Spinal cord (tissue), 10 donors: ENCODE data around the gene THSD4. TPM values are rescaled to one million over a fixed set of nuclear protein-coding genes. Genes with fewer than 3 reads are reported as not detected.

Experiments used
- DNase-seq, 6 donors: peaks; one replicate each; pipeline versions ENCODE4 v3.0.0 to v3.0.0-alpha.2; 2013 to 2015; ENCODE audit warnings: low spot score in 6 of 6, low read depth in 4 of 6
- H3K27ac ChIP-seq: one replicate; pipeline ENCODE4 v1.5.1; 2013; ENCODE audit warnings: low read depth, low read length, control low read depth
- H3K27me3 ChIP-seq: one replicate; pipeline ENCODE4 v1.6.1; 2013; ENCODE audit warnings: low read length; ENCODE audit not compliant: control insufficient read depth, insufficient read depth
- H3K36me3 ChIP-seq: one replicate; pipeline ENCODE4 v1.6.1; 2013; ENCODE audit warnings: low read length; ENCODE audit not compliant: control insufficient read depth, insufficient read depth
- H3K4me1 ChIP-seq: one replicate; pipeline ENCODE4 v1.6.1; 2013; ENCODE audit warnings: low read length; ENCODE audit not compliant: control insufficient read depth, insufficient read depth
- H3K4me3 ChIP-seq: one replicate; pipeline ENCODE4 v1.5.1; 2013; ENCODE audit warnings: low read depth, low read length, control low read depth
- H3K9me3 ChIP-seq: one replicate; pipeline ENCODE4 v1.6.1; 2013; ENCODE audit warnings: low read length; ENCODE audit not compliant: control insufficient read depth, insufficient read depth
- WGBS: methylation state at CpG from one replicate; pipeline ENCODE4 v1.1.5; 2013; ENCODE audit warnings: missing lambda C conversion rate; ENCODE audit not compliant: insufficient coverage; 5-methylcytosine and 5-hydroxymethylcytosine counted together
- polyA plus RNA-seq, 2 donors: library from polyadenylated mRNA; unstranded; fragments of 120-200 nt; gene quantifications; one replicate each; pipeline ENCODE4 v1.2.1, GENCODE V29; 2013; ENCODE audit not compliant: insufficient read length in 2 of 2
- total RNA-seq, 2 donors: library from RNA; depleted of rRNA in 1 of 2; stranded (reverse); fragments of 120-200 nt in 1 of 2; fragments of >200 nt in 1 of 2; gene quantifications; one replicate each; pipeline versions ENCODE4 v1.2.3 to v1.2.4, GENCODE V29; 2013 to 2014
- donor health status: healthy.

The THSD4 gene
- total and polyA plus RNA-seq, 4 donors: 18.2 to 127 (median 63.2) TPM

DNA sequence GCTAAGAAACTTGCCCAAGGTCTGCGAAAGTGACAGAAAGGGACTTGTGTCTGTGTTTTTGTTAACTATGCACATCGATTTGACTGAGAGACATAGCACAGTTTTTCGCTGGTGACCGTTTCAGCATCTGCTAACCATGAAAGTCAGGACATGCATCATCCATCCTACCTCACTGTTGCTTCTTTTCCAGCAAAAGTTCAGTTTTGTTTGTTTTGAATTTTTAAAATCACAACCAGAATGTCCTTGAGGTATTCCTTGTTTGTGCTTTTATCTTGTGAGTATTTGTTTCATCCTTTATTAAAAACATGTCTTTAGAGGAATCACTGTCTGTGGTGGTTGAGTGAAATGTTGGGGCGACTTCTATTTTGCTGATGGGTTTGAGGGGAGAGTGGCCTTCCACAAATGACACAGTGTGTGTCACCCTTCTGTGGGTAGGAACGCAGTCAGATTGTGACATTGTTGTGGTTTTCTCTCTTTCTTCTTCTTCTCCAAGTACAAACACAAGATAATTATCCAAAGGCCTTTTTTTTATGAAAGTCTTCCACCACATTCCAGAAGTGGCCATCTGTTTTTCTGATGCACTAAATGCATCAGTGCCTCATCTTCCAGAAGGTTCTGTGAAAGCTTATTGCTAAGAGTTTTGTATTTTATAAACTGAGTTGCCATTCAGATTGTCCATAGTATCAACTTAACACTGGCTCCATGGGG, 480.7 kb downstream of the THSD4 start:
- WGBS: no CpG with 5 or more reads among the region's 6 CpGs
- Histone ChIP-seq H3K4me1 (peaks cover 20% of the 10 kb centered on the region), H3K27me3 (no peaks in the 10 kb centered on the region), H3K9me3 (no peaks in the 10 kb centered on the region), H3K36me3 (no peaks in the 10 kb centered on the region), H3K4me3 (no peak overlapping the region), H3K27ac (peak overlapping the region; percentile 68)
- DNase-seq: no peak

DNA sequence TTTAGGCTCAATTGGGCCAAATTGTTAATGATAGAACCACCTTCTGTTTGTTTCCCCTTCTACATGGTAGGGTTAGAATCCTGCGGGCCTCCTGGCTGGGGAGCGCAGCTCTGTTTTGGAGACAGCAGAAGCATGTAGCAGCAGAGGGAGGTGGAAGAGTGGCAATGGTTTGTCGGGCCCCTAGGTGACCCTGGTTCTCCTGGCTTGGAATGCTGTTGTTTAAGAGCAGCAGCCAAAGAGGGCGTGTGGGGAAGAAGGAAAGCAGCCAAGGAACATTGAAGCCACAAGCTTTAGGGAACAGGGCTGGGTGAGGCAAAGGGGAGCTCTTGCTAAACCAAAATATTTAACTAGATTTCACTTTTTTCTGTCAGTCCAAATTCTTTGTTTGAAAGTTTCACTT, 481.4 kb downstream of the THSD4 start:
- 27% methylated on average over 4 of the region's 4 CpGs for WGBS
- Histone ChIP-seq H3K9me3 (no peaks in the 10 kb centered on the region), H3K36me3 (no peaks in the 10 kb centered on the region), H3K4me3 (no peak overlapping the region), H3K27me3 (no peaks in the 10 kb centered on the region), H3K27ac (peak overlapping the region; percentile 68), H3K4me1 (peaks cover 25% of the 10 kb centered on the region)
- peak in 3 of 6 donors; percentile 24 to 86 (median 26) for DNase-seq

DNA sequence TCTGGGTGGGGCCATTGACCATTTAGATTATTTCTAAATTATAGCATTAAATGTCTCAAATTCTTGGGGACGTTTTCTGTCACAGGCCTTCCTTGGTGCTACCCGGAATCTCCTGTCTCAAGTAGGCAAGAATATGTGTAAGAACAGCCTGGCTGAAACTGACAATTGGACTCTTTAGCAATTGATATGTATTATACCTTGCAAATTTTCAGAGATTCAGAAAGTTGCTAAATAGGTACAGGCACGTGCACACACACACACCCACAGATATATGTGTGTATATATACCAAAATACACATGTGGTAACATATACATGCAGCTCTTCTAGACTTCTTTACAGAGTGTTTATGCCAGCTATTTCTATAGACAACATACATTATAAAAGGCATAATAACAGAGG, 481.9 kb downstream of the THSD4 start:
- no peak for DNase-seq
- H3K27ac ChIP-seq: peak overlapping the region; percentile 50
- no CpG with 5 or more reads among the region's 3 CpGs for WGBS
- H3K4me1 ChIP-seq: peaks cover 25% of the 10 kb centered on the region
- no peaks in the 10 kb centered on the region for H3K36me3 ChIP-seq
- H3K9me3 ChIP-seq: no peaks in the 10 kb centered on the region
- H3K4me3 ChIP-seq: no peak overlapping the region
- H3K27me3 ChIP-seq: no peaks in the 10 kb centered on the region

DNA sequence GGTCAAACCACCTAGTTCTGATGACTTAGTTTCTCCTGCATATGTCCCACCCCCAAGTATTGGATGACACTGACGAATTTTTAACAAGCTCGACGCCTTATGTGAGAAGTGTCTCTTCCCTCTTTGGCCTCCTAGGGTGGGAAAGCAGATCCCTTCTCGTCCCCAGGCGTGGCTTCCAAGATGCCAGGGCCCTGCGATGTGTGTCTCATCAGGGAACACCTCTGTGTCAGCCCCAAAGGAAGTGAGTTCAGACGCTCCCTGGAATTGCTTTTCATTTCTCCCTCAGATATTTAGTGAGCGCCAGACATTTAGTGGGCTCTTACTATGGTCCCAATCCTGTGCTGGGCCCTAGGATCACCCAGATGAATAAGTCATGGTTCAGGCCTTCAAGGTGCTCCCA, 482.4 kb downstream of the THSD4 start:
- 88% methylated on average over 8 of the region's 8 CpGs for WGBS
- Histone ChIP-seq H3K27me3 (no peaks in the 10 kb centered on the region), H3K4me3 (no peak overlapping the region), H3K27ac (no peak overlapping the region), H3K9me3 (no peaks in the 10 kb centered on the region), H3K36me3 (no peaks in the 10 kb centered on the region), H3K4me1 (peaks cover 25% of the 10 kb centered on the region)
- DNase-seq: no peak

DNA sequence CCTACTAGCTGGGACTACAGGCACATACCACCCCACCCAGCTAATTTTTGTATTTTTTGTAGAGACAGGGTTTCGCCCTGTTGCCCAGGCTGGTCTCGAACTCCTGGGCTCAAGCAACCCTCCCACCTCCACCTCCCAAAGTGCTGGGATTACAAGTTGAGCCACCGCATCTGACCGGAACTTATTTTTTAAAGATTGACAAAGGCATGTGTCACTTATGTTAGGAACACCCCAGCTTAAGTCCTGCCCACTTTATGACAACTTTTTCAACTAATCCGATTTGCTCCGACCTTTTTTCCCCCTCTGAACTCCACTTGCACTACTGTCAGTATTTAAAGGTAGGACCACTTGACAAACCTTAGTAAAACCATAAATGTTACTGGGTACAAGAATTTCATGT, 483.5 kb downstream of the THSD4 start:
- no peak overlapping the region for H3K27ac ChIP-seq
- DNase-seq: no peak
- H3K4me1 ChIP-seq: peaks cover 25% of the 10 kb centered on the region

DNA sequence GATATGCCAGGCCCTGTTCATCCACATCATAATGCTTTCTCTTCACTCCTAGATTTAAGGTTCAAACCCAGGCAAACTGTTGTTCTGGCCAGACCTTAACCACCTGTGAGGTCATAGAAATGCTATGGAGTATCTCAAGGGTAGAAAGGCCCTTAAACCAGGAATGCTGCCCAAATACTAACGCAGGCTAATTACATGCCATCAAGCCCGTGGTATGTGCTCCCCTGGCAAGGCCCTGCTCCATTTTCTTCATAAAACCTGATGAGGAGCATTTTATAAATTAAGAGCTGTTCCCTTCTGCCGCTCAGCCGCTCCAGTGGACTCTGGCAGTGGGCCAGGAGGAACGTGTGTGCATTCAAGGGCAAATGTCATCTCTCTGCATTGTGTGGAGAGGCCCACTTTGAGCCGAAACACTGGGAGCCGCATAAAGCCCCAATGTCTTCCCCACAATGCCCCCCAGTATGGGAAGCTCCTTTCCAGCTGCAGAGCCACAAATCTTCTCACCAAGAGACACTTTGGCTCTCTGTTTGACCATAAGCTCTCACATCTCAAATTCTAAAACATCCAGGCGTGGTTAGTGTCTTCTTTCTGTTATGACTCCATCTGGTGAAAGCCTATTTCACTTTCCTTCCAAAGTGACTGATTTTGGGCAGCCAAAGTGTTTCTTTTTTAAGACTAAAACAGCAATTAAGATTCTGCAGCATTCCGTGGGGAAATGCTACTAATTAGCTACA, 484.3 kb downstream of the THSD4 start:
- 11% methylated on average over 8 of the region's 9 CpGs for WGBS
- H3K36me3 ChIP-seq: no peaks in the 10 kb centered on the region
- H3K4me1 ChIP-seq: peaks cover 25% of the 10 kb centered on the region
- H3K27ac ChIP-seq: peak overlapping the region; percentile 77
- no peaks in the 10 kb centered on the region for H3K27me3 ChIP-seq
- H3K4me3 ChIP-seq: no peak overlapping the region
- DNase-seq: peak; percentile 44 to 93 (median 70)
- no peaks in the 10 kb centered on the region for H3K9me3 ChIP-seq

More for the DNA sequence above, 483.5 kb downstream of the THSD4 start:
- Histone ChIP-seq H3K36me3 (no peaks in the 10 kb centered on the region), H3K9me3 (no peaks in the 10 kb centered on the region), H3K4me3 (no peak overlapping the region), H3K27me3 (no peaks in the 10 kb centered on the region)
- WGBS: 83% methylated on average over 5 of the region's 6 CpGs

DNA sequence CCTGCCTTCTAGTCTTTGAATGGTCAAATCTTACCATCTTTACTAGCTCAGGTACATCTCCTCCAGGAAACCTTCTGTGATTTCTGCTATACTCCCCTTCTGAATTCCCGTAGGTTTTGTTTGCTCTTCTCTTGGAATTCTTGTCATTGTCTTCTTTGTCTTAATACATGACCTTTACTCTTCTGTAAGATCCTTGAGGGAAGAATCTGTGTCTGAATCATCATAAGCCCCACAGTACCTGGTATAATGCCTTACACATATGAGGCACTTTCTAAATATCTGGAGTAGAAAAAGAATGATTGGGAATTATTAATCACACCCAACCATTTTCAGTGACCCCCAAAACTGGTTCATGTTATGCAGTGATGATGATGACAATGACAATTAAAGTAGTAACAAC, 485.0 kb downstream of the THSD4 start:
- DNase-seq: no peak
- no CpG with 5 or more reads among the region's 1 CpG for WGBS
- H3K4me1 ChIP-seq: peaks cover 25% of the 10 kb centered on the region
- H3K36me3 ChIP-seq: no peaks in the 10 kb centered on the region
- peak overlapping the region; percentile 77 for H3K27ac ChIP-seq
- H3K27me3 ChIP-seq: no peaks in the 10 kb centered on the region
- no peaks in the 10 kb centered on the region for H3K9me3 ChIP-seq
- no peak overlapping the region for H3K4me3 ChIP-seq

DNA sequence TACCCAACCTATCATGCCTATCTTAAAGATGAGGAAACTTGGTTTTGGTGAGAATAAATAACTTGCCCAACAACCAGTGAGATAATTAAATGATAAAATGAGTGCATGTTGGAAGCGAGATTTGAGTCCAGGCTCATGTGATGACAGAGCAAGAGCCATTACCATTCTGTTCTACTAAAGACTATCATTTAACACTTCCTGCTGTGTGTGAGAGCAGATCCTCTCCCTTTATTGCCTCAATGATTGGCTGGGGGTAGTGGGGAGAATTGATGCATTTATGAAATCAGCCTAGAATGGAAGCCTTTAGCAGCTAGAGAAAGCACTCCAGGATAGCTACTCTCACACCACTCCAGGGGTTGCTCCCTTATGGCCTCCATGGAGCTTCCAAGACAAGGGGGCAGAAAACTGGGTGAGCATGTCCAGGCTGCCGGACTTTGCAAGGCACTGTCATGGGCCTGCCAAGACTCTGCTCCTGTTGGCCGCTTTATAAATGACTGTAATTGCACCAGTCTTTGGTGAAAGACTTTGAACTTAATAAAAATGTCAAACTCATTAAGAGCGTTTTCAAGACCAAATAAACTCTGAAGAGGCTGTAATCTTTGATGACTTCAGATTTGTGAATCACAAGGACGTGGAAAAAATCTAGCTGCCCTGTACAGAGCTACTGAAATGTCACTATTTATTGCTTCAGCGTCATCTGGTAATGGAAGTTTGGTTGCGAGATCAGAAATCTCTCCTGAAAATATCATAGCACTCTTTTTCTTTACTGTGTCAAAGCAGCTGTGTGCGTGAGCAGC, 486.0 kb downstream of the THSD4 start:
- Histone ChIP-seq H3K4me3 (no peak overlapping the region), H3K36me3 (no peaks in the 10 kb centered on the region), H3K4me1 (peaks cover 25% of the 10 kb centered on the region), H3K27ac (peak overlapping the region; percentile 15), H3K27me3 (no peaks in the 10 kb centered on the region), H3K9me3 (no peaks in the 10 kb centered on the region)
- DNase-seq: peak in 2 of 6 donors; percentile 18 to 43
- WGBS: no CpG with 5 or more reads among the region's 8 CpGs

DNA sequence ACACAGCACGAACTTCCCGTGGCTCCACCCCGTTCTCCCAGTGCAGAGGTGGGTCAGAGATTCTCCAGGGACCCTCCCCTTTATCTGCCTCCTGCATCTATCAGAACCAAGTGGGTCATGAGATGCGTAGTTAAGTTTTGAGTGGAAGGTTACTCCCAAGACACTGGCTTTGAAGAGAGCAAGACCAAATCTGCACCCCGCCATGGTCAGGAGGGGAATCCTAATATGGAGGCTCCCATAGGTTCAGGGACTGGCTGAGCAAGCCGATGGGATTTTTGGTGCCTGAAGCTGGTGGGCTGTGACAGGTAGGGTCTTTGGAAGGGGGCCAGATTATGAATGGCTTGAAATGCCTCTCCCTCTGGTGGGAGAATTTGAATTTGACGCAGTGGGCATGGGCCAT, 488.1 kb downstream of the THSD4 start:
- H3K4me3 ChIP-seq: no peak overlapping the region
- no peaks in the 10 kb centered on the region for H3K36me3 ChIP-seq
- H3K4me1 ChIP-seq: peaks cover 15% of the 10 kb centered on the region
- H3K27me3 ChIP-seq: no peaks in the 10 kb centered on the region
- DNase-seq: no peak
- no peak overlapping the region for H3K27ac ChIP-seq
- WGBS: 69% methylated on average over 6 of the region's 7 CpGs
- H3K9me3 ChIP-seq: no peaks in the 10 kb centered on the region
